Suprapubic skin (tissue), 4 donors: ENCODE data around the gene NVL. TPM values are rescaled to one million over a fixed set of nuclear protein-coding genes. Genes with fewer than 3 reads are reported as not detected.
A peak's percentile ranks its signal among the peaks of the same experiment; 100 is the strongest.

ENCODE experiments used
- DNase-seq, 2 donors: peaks; one replicate each; pipeline ENCODE4 v3.0.0-alpha.2; 2019; ENCODE audit warnings: low spot score in 2 of 2
- H3K27ac ChIP-seq: fragments of 200-600 bp; sonication (generic); one replicate; pipeline ENCODE4 v1.5.1; 2019
- H3K27me3 ChIP-seq: fragments of 200-600 bp; sonication (generic); one replicate; pipeline ENCODE4 v1.5.1; 2019
- H3K36me3 ChIP-seq: fragments of 200-600 bp; sonication (generic); one replicate; pipeline ENCODE4 v1.5.1; 2019
- H3K4me1 ChIP-seq: fragments of 200-600 bp; sonication (generic); one replicate; pipeline ENCODE4 v1.5.1; 2019
- H3K4me3 ChIP-seq: fragments of 200-600 bp; sonication (generic); one replicate; pipeline ENCODE4 v1.5.1; 2019; ENCODE audit warnings: mild to moderate bottlenecking
- H3K9me3 ChIP-seq: fragments of 200-600 bp; sonication (generic); one replicate; pipeline ENCODE4 v1.5.1; 2019
- CTCF ChIP-seq, 2 donors: fragments of 200-600 bp in 1 of 2; fragments of 450-650 bp in 1 of 2; sonication (generic) in 1 of 2; IDR thresholded peaks; one replicate each; pipeline ENCODE4 v1.5.1; 2016 to 2019; ENCODE audit warnings: antibody characterized with exemption in 2 of 2, mild to moderate bottlenecking in 1 of 2, moderate library complexity in 1 of 2
- EP300 ChIP-seq: sonication (generic); formaldehyde crosslinking; IDR thresholded peaks from one replicate; pipeline ENCODE4 v1.6.1; 2017; ENCODE audit warnings: antibody characterized with exemption
- POLR2A ChIP-seq, 2 donors: fragments of 450-650 bp; IDR thresholded peaks; one replicate each; pipeline ENCODE4 v1.6.1; 2017; ENCODE audit warnings: antibody characterized with exemption in 2 of 2, mild to moderate bottlenecking in 2 of 2, moderate library complexity in 2 of 2
- POLR2AphosphoS5 ChIP-seq, 3 donors: sonication (generic); formaldehyde crosslinking; IDR thresholded peaks; one replicate each; pipeline ENCODE4 v1.6.1; 2017; ENCODE audit warnings: antibody characterized with exemption in 3 of 3
- WGBS: methylation state at CpG from one replicate; pipeline ENCODE4 v1.1.5; 2018; 5-methylcytosine and 5-hydroxymethylcytosine counted together
- total RNA-seq, 4 donors: library from RNA; depleted of rRNA; stranded (reverse); fragments of >200 nt; gene quantifications; one replicate each; pipeline ENCODE4 v1.1.0, GENCODE V29; 2016

Gene NVL
- total RNA-seq, 4 donors from 2014 or later = 31.7 to 86.4 (median 36.8) TPM

- no peaks in the 10 kb centered on the region for H3K27me3 ChIP-seq
- 94% methylated on average over 5 of the region's 5 CpGs for WGBS
- peaks cover 7% of the 10 kb centered on the region for H3K4me1 ChIP-seq
- no peak for TF ChIP-seq EP300
- TF ChIP-seq POLR2AphosphoS5 (IDR thresholded peaks at IDR 0.05) = no peak
- TF ChIP-seq POLR2A (IDR thresholded peaks at IDR 0.05) = no peak
- TF ChIP-seq CTCF (IDR thresholded peaks at IDR 0.05) = no peak
- H3K36me3 ChIP-seq = peaks cover 96% of the 10 kb centered on the region
- H3K27ac ChIP-seq = no peak overlapping the region
- no peak for DNase-seq
- H3K4me3 ChIP-seq = no peak overlapping the region
- H3K9me3 ChIP-seq = no peaks in the 10 kb centered on the region
These were observed 43.1 kb upstream of the NVL start for GRCh38 chr1:224373008-224373590.

- WGBS = 91% methylated on average over 5 of the region's 5 CpGs
- H3K36me3 ChIP-seq = peaks cover 68% of the 10 kb centered on the region
- no peak for TF ChIP-seq EP300
- no peak for TF ChIP-seq POLR2AphosphoS5 (IDR thresholded peaks at IDR 0.05)
- no peak for TF ChIP-seq POLR2A (IDR thresholded peaks at IDR 0.05)
- TF ChIP-seq CTCF (IDR thresholded peaks at IDR 0.05) = no peak
- no peak for DNase-seq
- H3K4me3 ChIP-seq = no peak overlapping the region
- no peaks in the 10 kb centered on the region for H3K27me3 ChIP-seq
- H3K9me3 ChIP-seq = no peaks in the 10 kb centered on the region
- no peaks in the 10 kb centered on the region for H3K4me1 ChIP-seq
- no peak overlapping the region for H3K27ac ChIP-seq
These were observed 38.4 kb upstream of the NVL start for GRCh38 chr1:224368409-224368808.

- Histone ChIP-seq H3K9me3 (no peaks in the 10 kb centered on the region), H3K4me3 (no peak overlapping the region), H3K4me1 (peaks cover 28% of the 10 kb centered on the region), H3K36me3 (no peaks in the 10 kb centered on the region), H3K27me3 (no peaks in the 10 kb centered on the region), H3K27ac (no peak overlapping the region)
- 71% methylated on average over 3 of the region's 3 CpGs for WGBS
- DNase-seq = no peak
- no peak for TF ChIP-seq CTCF (IDR thresholded peaks at IDR 0.05)
These were observed 29.2 kb upstream of the NVL start for GRCh38 chr1:224359207-224359606.

- Histone ChIP-seq H3K27ac (peak overlapping the region; percentile 96), H3K4me3 (peak overlapping the region; percentile 94)
- 44% methylated on average over 4 of the region's 4 CpGs for WGBS
These were observed 28.3 kb upstream of the NVL start for GRCh38 chr1:224358237-224358636.

GRCh38 chr1:224357626-224358124, 27.7 kb upstream of the NVL start:
- H3K4me1 ChIP-seq = peaks cover 28% of the 10 kb centered on the region
- H3K4me3 ChIP-seq = peak overlapping the region; percentile 94
- no peaks in the 10 kb centered on the region for H3K36me3 ChIP-seq
- DNase-seq = no peak
- WGBS = 10% methylated on average over 9 of the region's 9 CpGs
- H3K9me3 ChIP-seq = no peaks in the 10 kb centered on the region
- H3K27me3 ChIP-seq = no peaks in the 10 kb centered on the region
- TF ChIP-seq POLR2A (IDR thresholded peaks at IDR 0.05) = no peak
- peak in 1 of 2 donors; percentile 4 for TF ChIP-seq CTCF (IDR thresholded peaks at IDR 0.05)
- TF ChIP-seq EP300 = no peak
- peak in 1 of 3 donors; percentile 16 for TF ChIP-seq POLR2AphosphoS5 (IDR thresholded peaks at IDR 0.05)
- peak overlapping the region; percentile 96 for H3K27ac ChIP-seq

More at GRCh38 chr1:224358237-224358636, 28.3 kb upstream of the NVL start:
- Histone ChIP-seq H3K9me3 (no peaks in the 10 kb centered on the region), H3K36me3 (no peaks in the 10 kb centered on the region), H3K4me1 (peaks cover 28% of the 10 kb centered on the region), H3K27me3 (no peaks in the 10 kb centered on the region)
- no peak for DNase-seq
- TF ChIP-seq POLR2AphosphoS5 (IDR thresholded peaks at IDR 0.05) (no peak), EP300 (no peak), POLR2A (IDR thresholded peaks at IDR 0.05) (no peak), CTCF (IDR thresholded peaks at IDR 0.05) (no peak)
